ENCODE data around the gene PNMA6F.

PNMA6F gene

GRCh38 chrX:153347530-153347929 is 26.0 kb upstream of the PNMA6F start:
- H3K79me2 ChIP-seq (ENCODE audit: insufficient read depth, low read length): no peaks in the 10 kb centered on the region
- no peak for TF ChIP-seq CTCF (IDR thresholded peaks at IDR 0.05; ENCODE audit: insufficient read depth, low read length, poor library complexity, severe bottlenecking)
- TF ChIP-seq EZH2phosphoT487 (conservative IDR thresholded peaks at IDR 0.05; ENCODE audit: low read length): no peak
- H2AFZ ChIP-seq (ENCODE audit: low read depth, low read length, severe bottlenecking): no peak overlapping the region
- H3K27me3 ChIP-seq (ENCODE audit: low read length): no peaks in the 10 kb centered on the region
- H3K4me2 ChIP-seq (ENCODE audit: low read depth, low read length, poor library complexity, severe bottlenecking): no peak overlapping the region
- H3K9ac ChIP-seq (ENCODE audit: low read length): no peak overlapping the region
- no peaks in the 10 kb centered on the region for H3K36me3 ChIP-seq (ENCODE audit: low read length)
- no peaks in the 10 kb centered on the region for H3K9me3 ChIP-seq (ENCODE audit: insufficient read depth, low read length)
- H3K4me3 ChIP-seq (ENCODE audit: insufficient read depth, low read length, poor library complexity, severe bottlenecking): no peak overlapping the region
- H3F3A ChIP-seq (ENCODE audit: insufficient read depth): no peaks in the 10 kb centered on the region
- H3K27ac ChIP-seq (ENCODE audit: low read depth, low read length): no peak overlapping the region
- no peaks in the 10 kb centered on the region for H4K20me1 ChIP-seq (ENCODE audit: low read depth, low read length)
- no peaks in the 10 kb centered on the region for H3K9me2 ChIP-seq (replicated peaks; ENCODE audit: insufficient read depth, low read length)

- H3K9ac ChIP-seq (ENCODE audit: low read length): no peak overlapping the region
- H3K27me3 ChIP-seq (ENCODE audit: low read length): no peaks in the 10 kb centered on the region
- H3K79me2 ChIP-seq (ENCODE audit: insufficient read depth, low read length): no peaks in the 10 kb centered on the region
- TF ChIP-seq CTCF (IDR thresholded peaks at IDR 0.05; ENCODE audit: insufficient read depth, low read length, poor library complexity, severe bottlenecking): no peak
- TF ChIP-seq EZH2phosphoT487 (conservative IDR thresholded peaks at IDR 0.05; ENCODE audit: low read length): no peak
- H3K27ac ChIP-seq (ENCODE audit: low read depth, low read length): no peak overlapping the region
- H3K4me2 ChIP-seq (ENCODE audit: low read depth, low read length, poor library complexity, severe bottlenecking): no peak overlapping the region
- no peak overlapping the region for H2AFZ ChIP-seq (ENCODE audit: low read depth, low read length, severe bottlenecking)
- H3K9me2 ChIP-seq (replicated peaks; ENCODE audit: insufficient read depth, low read length): no peaks in the 10 kb centered on the region
- H3K4me3 ChIP-seq (ENCODE audit: insufficient read depth, low read length, poor library complexity, severe bottlenecking): no peak overlapping the region
- H4K20me1 ChIP-seq (ENCODE audit: low read depth, low read length): no peaks in the 10 kb centered on the region
- no peaks in the 10 kb centered on the region for H3K36me3 ChIP-seq (ENCODE audit: low read length)
- no peaks in the 10 kb centered on the region for H3K9me3 ChIP-seq (ENCODE audit: insufficient read depth, low read length)
- H3F3A ChIP-seq (ENCODE audit: insufficient read depth): no peaks in the 10 kb centered on the region
Measured at GRCh38 chrX:153343674-153344073, 22.1 kb upstream of the PNMA6F start.

GRCh38 chrX:153342762-153343558 is 21.4 kb upstream of the PNMA6F start:
- Histone ChIP-seq H3K27ac (ENCODE audit: low read depth, low read length) (no peak overlapping the region), H3K4me2 (ENCODE audit: low read depth, low read length, poor library complexity, severe bottlenecking) (no peak overlapping the region), H3K9me3 (ENCODE audit: insufficient read depth, low read length) (no peaks in the 10 kb centered on the region), H3K27me3 (ENCODE audit: low read length) (no peaks in the 10 kb centered on the region), H2AFZ (ENCODE audit: low read depth, low read length, severe bottlenecking) (no peak overlapping the region), H3K9ac (ENCODE audit: low read length) (no peak overlapping the region), H3K4me3 (ENCODE audit: insufficient read depth, low read length, poor library complexity, severe bottlenecking) (no peak overlapping the region), H3K79me2 (ENCODE audit: insufficient read depth, low read length) (no peaks in the 10 kb centered on the region), H3F3A (ENCODE audit: insufficient read depth) (no peaks in the 10 kb centered on the region), H4K20me1 (ENCODE audit: low read depth, low read length) (no peaks in the 10 kb centered on the region), H3K36me3 (ENCODE audit: low read length) (no peaks in the 10 kb centered on the region), H3K9me2 (replicated peaks; ENCODE audit: insufficient read depth, low read length) (no peaks in the 10 kb centered on the region)
- no peak for TF ChIP-seq EZH2phosphoT487 (conservative IDR thresholded peaks at IDR 0.05; ENCODE audit: low read length)
- no peak for TF ChIP-seq CTCF (IDR thresholded peaks at IDR 0.05; ENCODE audit: insufficient read depth, low read length, poor library complexity, severe bottlenecking)
